ENCODE measurements around the gene OLFML2B.

Gene OLFML2B

GRCh38 chr1:162008799-162009198 lies 14.9 kb downstream of the OLFML2B start:
- CTCF ChIA-PET: interaction anchor here (1.2 to 1.5 kb wide), 2 partner anchors 27 to 144 kb away, joined by 3 to 5 read pairs; no protein-coding TSS in a partner anchor
- POLR2A ChIA-PET: no interaction called here
- no peak for TF ChIP-seq CTCF (IDR thresholded peaks at IDR 0.05; ENCODE audit: insufficient read depth, low read length, missing control alignments)
- DNase-seq (ENCODE audit: low read depth, low spot score): no peak
- no peak overlapping the region for H3K4me3 ChIP-seq (ENCODE audit: low read depth, low read length)

- no peak for TF ChIP-seq CTCF (IDR thresholded peaks at IDR 0.05; ENCODE audit: insufficient read depth, low read length, missing control alignments)
- POLR2A ChIA-PET: no interaction called here
- no peak overlapping the region for H3K4me3 ChIP-seq (ENCODE audit: low read depth, low read length)
- DNase-seq (ENCODE audit: low read depth, low spot score): no peak
- CTCF ChIA-PET: interaction anchor here (1.2 to 1.5 kb wide), 3 partner anchors 12 to 143 kb away, joined by 3 to 5 read pairs (median 4); no protein-coding TSS in a partner anchor
These were observed 16.2 kb downstream of the OLFML2B start for GRCh38 chr1:162007466-162007865.

- CTCF ChIA-PET: interaction anchor here (1.1 to 1.5 kb wide), 2 partner anchors 16 to 18 kb away, joined by 3 to 6 read pairs; partner anchors contain the start of gene OLFML2B
- H3K4me3 ChIP-seq (ENCODE audit: low read depth, low read length): no peak overlapping the region
- POLR2A ChIA-PET: no interaction called here
- TF ChIP-seq CTCF (IDR thresholded peaks at IDR 0.05; ENCODE audit: insufficient read depth, low read length, missing control alignments): no peak
- DNase-seq (ENCODE audit: low read depth, low spot score): no peak
These were observed 17.6 kb downstream of the OLFML2B start for GRCh38 chr1:162006081-162006480.

GRCh38 chr1:162004441-162004950 lies 19.2 kb downstream of the OLFML2B start:
- TF ChIP-seq CTCF (IDR thresholded peaks at IDR 0.05; ENCODE audit: insufficient read depth, low read length, missing control alignments): no peak
- no peak for DNase-seq (ENCODE audit: low read depth, low spot score)
- no peak overlapping the region for H3K4me3 ChIP-seq (ENCODE audit: low read depth, low read length)
- POLR2A ChIA-PET: interaction anchor here (0.5 kb wide), 1 partner anchor 42 kb away, joined by 3 read pairs; no protein-coding TSS in a partner anchor
- CTCF ChIA-PET: interaction anchor here (0.8 to 3.9 kb wide), 4 partner anchors 13 to 212 kb away, joined by 3 to 11 read pairs (median 7); no protein-coding TSS in a partner anchor

- peak; percentile 75 for DNase-seq (ENCODE audit: low read depth, low spot score)
- POLR2A ChIA-PET: interaction anchor here (0.7 to 1.2 kb wide), 2 partner anchors 20 to 21 kb away, joined by 3 read pairs; partner anchors contain the start of gene OLFML2B
- no peak overlapping the region for H3K4me3 ChIP-seq (ENCODE audit: low read depth, low read length)
- CTCF ChIA-PET: interaction anchor here (0.8 to 3.9 kb wide), 6 partner anchors 9 to 211 kb away, joined by 3 to 11 read pairs (median 4); partner anchors contain the start of gene OLFML2B
- no peak for TF ChIP-seq CTCF (IDR thresholded peaks at IDR 0.05; ENCODE audit: insufficient read depth, low read length, missing control alignments)
These were observed 19.8 kb downstream of the OLFML2B start for GRCh38 chr1:162003830-162004215.

GRCh38 chr1:162003061-162003829 lies 20.4 kb downstream of the OLFML2B start:
- CTCF ChIA-PET: interaction anchor here (0.8 to 3.9 kb wide), 7 partner anchors 9 to 211 kb away, joined by 3 to 11 read pairs (median 4); partner anchors contain the start of gene OLFML2B
- POLR2A ChIA-PET: interaction anchor here (0.7 to 1.2 kb wide), 2 partner anchors 20 to 21 kb away, joined by 3 read pairs; partner anchors contain the start of gene OLFML2B
- DNase-seq (ENCODE audit: low read depth, low spot score): peak; percentile 88
- TF ChIP-seq CTCF (IDR thresholded peaks at IDR 0.05; ENCODE audit: insufficient read depth, low read length, missing control alignments): no peak
- no peak overlapping the region for H3K4me3 ChIP-seq (ENCODE audit: low read depth, low read length)

Measured in AG04449 (cell line).